WTC11 (cell line): ENCODE results near the gene HMCN1.

ENCODE experiments used
- CTCF ChIP-seq: fragments of 200-600 bp; IDR thresholded peaks from 2 replicates; pipeline ENCODE4 v1.8.0; 2022; ENCODE audit warnings: antibody characterized with exemption
- NR1H2 ChIP-seq: sonication (generic); formaldehyde crosslinking; IDR thresholded peaks from 2 replicates; pipeline ENCODE4 v1.9.0; 2021; ENCODE audit warnings: mild to moderate bottlenecking, moderate library complexity, missing genetic modification reagents
- NR3C1 ChIP-seq: sonication (generic); formaldehyde crosslinking; conservative IDR thresholded peaks from 2 replicates; pipeline ENCODE4 v1.8.1; 2023; ENCODE audit warnings: low read depth, mild to moderate bottlenecking, missing genetic modification reagents
- SP1 ChIP-seq: sonication (generic); formaldehyde crosslinking; conservative IDR thresholded peaks from 2 replicates; pipeline ENCODE4 v1.8.1; 2022; ENCODE audit warnings: missing genetic modification reagents
- TEAD1 ChIP-seq: sonication (generic); formaldehyde crosslinking; IDR thresholded peaks from 2 replicates; pipeline ENCODE4 v1.8.0; 2022; ENCODE audit warnings: mild to moderate bottlenecking, missing genetic modification reagents
- ZNF281 ChIP-seq: sonication (generic); formaldehyde crosslinking; IDR thresholded peaks from 2 replicates; pipeline ENCODE4 v1.8.0; 2023; ENCODE audit warnings: mild to moderate bottlenecking, missing genetic modification reagents
- TF ChIP-seq, protein P1 (sequence below): sonication (generic); formaldehyde crosslinking; IDR thresholded peaks from 2 replicates; pipeline ENCODE4 v1.8.1; 2023; ENCODE audit warnings: mild to moderate bottlenecking, missing genetic modification reagents, borderline replicate concordance
- TF ChIP-seq, protein P2 (sequence below): sonication (generic); formaldehyde crosslinking; IDR thresholded peaks from 2 replicates; pipeline ENCODE4 v1.8.0; 2022; ENCODE audit warnings: mild to moderate bottlenecking, missing genetic modification reagents
- TF ChIP-seq, protein P3 (sequence below): sonication (generic); formaldehyde crosslinking; IDR thresholded peaks from 2 replicates; pipeline ENCODE4 v1.8.0; 2022; ENCODE audit warnings: mild to moderate bottlenecking, missing genetic modification reagents

GRCh38 chr1:185719021-185719420, 15.2 kb upstream of the HMCN1 start:
- TF ChIP-seq CTCF (no peak), NR1H2 (CRISPR knock-in tag) (no peak), SP1 (CRISPR knock-in tag) (no peak), NR3C1 (CRISPR knock-in tag) (no peak), ZNF281 (CRISPR knock-in tag) (no peak), TEAD1 (no peak)
- TF ChIP-seq, protein P1, sequence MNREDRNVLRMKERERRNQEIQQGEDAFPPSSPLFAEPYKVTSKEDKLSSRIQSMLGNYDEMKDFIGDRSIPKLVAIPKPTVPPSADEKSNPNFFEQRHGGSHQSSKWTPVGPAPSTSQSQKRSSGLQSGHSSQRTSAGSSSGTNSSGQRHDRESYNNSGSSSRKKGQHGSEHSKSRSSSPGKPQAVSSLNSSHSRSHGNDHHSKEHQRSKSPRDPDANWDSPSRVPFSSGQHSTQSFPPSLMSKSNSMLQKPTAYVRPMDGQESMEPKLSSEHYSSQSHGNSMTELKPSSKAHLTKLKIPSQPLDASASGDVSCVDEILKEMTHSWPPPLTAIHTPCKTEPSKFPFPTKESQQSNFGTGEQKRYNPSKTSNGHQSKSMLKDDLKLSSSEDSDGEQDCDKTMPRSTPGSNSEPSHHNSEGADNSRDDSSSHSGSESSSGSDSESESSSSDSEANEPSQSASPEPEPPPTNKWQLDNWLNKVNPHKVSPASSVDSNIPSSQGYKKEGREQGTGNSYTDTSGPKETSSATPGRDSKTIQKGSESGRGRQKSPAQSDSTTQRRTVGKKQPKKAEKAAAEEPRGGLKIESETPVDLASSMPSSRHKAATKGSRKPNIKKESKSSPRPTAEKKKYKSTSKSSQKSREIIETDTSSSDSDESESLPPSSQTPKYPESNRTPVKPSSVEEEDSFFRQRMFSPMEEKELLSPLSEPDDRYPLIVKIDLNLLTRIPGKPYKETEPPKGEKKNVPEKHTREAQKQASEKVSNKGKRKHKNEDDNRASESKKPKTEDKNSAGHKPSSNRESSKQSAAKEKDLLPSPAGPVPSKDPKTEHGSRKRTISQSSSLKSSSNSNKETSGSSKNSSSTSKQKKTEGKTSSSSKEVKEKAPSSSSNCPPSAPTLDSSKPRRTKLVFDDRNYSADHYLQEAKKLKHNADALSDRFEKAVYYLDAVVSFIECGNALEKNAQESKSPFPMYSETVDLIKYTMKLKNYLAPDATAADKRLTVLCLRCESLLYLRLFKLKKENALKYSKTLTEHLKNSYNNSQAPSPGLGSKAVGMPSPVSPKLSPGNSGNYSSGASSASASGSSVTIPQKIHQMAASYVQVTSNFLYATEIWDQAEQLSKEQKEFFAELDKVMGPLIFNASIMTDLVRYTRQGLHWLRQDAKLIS: no peak
- TF ChIP-seq, protein P2, sequence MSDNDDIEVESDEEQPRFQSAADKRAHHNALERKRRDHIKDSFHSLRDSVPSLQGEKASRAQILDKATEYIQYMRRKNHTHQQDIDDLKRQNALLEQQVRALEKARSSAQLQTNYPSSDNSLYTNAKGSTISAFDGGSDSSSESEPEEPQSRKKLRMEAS (CRISPR knock-in tag): no peak
- TF ChIP-seq, protein P3, sequence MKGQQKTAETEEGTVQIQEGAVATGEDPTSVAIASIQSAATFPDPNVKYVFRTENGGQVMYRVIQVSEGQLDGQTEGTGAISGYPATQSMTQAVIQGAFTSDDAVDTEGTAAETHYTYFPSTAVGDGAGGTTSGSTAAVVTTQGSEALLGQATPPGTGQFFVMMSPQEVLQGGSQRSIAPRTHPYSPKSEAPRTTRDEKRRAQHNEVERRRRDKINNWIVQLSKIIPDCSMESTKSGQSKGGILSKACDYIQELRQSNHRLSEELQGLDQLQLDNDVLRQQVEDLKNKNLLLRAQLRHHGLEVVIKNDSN (CRISPR knock-in tag): no peak
